ENCODE data around the gene PTGDR2. TPM values are rescaled to one million over a fixed set of nuclear protein-coding genes. Genes with fewer than 3 reads are reported as not detected.
A peak's percentile ranks its signal among the peaks of the same experiment; 100 is the strongest.

PTGDR2 gene
- total RNA-seq, 2 donors from 2014 or later: 0.34 to 0.46 TPM

- intact Hi-C loops (cut with DNase I): loop anchor here (5.0 kb wide), 1 partner anchor 34 kb away; no protein-coding TSS in a partner anchor
- H3K9me3 ChIP-seq: no peaks in the 10 kb centered on the region
- H3K4me3 ChIP-seq: peak overlapping the region; percentile 51 to 63
- H3K4me1 ChIP-seq (replicated peaks): peaks cover 22% of the 10 kb centered on the region
- no peaks in the 10 kb centered on the region for H3K36me3 ChIP-seq
- WGBS: 8% methylated on average over 23 of the region's 23 CpGs
- DNase-seq (ENCODE audit: low spot score): no peak
- peak overlapping the region; percentile 70 to 79 for H3K27ac ChIP-seq
- H3K27me3 ChIP-seq (replicated peaks; ENCODE audit: insufficient read depth): no peaks in the 10 kb centered on the region
- no peak for TF ChIP-seq POLR2AphosphoS5 (IDR thresholded peaks at IDR 0.05)
- no peak for TF ChIP-seq CTCF (IDR thresholded peaks at IDR 0.05)
- no peak for TF ChIP-seq POLR2A (IDR thresholded peaks at IDR 0.05)
These were observed 12.8 kb downstream of the PTGDR2 start for GRCh38 chr11:60842668-60843600.

- peak within 1 kb of the TSS; percentile 51 to 63 for H3K4me3 ChIP-seq
- under 1% methylated on average over 30 of the region's 57 CpGs for WGBS
- H3K9me3 ChIP-seq: no peaks in the 10 kb centered on the region
- intact Hi-C loops (cut with DNase I): loop anchor here (5.0 kb wide), 1 partner anchor 35 kb away; no protein-coding TSS in a partner anchor
- H3K27me3 ChIP-seq (replicated peaks; ENCODE audit: insufficient read depth): no peaks in the 10 kb centered on the region
- H3K27ac ChIP-seq: peak within 1 kb of the TSS; percentile 70 to 79
- DNase-seq (ENCODE audit: low spot score): peak; percentile 95
- TF ChIP-seq POLR2AphosphoS5 (IDR thresholded peaks at IDR 0.05): peak; percentile 99
- TF ChIP-seq CTCF (IDR thresholded peaks at IDR 0.05): peak in 2 of 4 experiments; percentile 12 to 34
- peak; percentile 29 for TF ChIP-seq POLR2A (IDR thresholded peaks at IDR 0.05)
- peaks cover 22% of the 10 kb centered on the region for H3K4me1 ChIP-seq (replicated peaks)
- H3K36me3 ChIP-seq: no peaks in the 10 kb centered on the region
These were observed 13.7 kb downstream of the PTGDR2 start, which contains the start of gene CCDC86 for GRCh38 chr11:60841797-60842667. CCDC86 (plus strand) TSS chr11:60842113; CDS start chr11:60842125, 12 bp downstream.

DNA sequence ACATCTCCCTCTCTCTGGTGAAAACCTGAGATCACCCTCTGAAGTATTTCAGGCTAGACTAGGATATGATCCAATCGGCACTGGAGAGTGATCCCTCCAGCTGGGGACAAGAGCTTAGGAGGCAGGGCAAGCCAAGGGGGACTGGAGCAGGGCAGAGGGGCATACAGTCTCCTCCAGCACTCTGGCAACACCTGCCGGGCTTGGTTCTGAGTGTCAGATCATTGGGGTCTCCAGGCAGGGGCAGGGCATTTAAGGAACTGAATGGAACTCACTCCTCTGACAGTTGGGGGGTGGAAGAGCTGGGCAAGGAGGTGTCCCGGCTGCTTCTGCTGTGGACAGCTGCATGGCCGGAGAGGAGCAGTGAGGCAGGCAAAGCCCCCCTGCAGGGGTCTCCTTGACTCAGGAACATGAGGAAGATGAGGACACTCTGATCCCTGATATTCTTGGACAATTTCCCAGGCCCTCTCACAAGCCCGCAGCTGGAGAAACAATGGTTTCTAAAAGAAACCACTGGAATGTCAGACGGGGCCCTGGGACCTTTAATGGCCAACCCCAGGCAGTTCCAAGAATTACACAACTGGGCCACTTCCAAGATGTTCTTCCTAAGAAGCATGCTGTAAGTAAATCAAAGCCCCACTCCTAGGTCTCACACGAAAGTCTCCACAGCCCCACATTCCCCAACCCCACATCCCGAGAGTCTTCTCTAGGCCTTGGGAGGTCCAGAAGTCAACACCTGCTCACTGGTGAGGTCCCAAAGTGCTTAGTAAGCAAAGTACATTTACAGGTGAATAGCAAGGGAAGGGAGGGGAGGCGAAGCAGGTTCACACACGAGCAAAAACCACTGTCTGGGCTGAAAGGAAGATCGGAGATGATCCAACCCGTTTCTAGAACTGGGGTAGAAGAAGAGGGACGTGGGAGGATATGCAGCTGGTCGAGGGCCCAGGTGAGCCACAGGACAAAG is 15.0 kb downstream of the PTGDR2 start:
- intact Hi-C loops (cut with DNase I): loop anchor here (5.0 kb wide), 1 partner anchor 37 kb away; no protein-coding TSS in a partner anchor
- H3K4me1 ChIP-seq (replicated peaks): peaks cover 21% of the 10 kb centered on the region
- no peaks in the 10 kb centered on the region for H3K27me3 ChIP-seq (replicated peaks; ENCODE audit: insufficient read depth)
- H3K27ac ChIP-seq: peak overlapping the region; percentile 70 to 79
- H3K4me3 ChIP-seq: no peak overlapping the region
- 51% methylated on average over 14 of the region's 14 CpGs for WGBS
- no peak for DNase-seq (ENCODE audit: low spot score)
- H3K36me3 ChIP-seq: no peaks in the 10 kb centered on the region
- no peak for TF ChIP-seq POLR2A (IDR thresholded peaks at IDR 0.05)
- no peak for TF ChIP-seq CTCF (IDR thresholded peaks at IDR 0.05)
- no peak for TF ChIP-seq POLR2AphosphoS5 (IDR thresholded peaks at IDR 0.05)
- no peaks in the 10 kb centered on the region for H3K9me3 ChIP-seq

GRCh38 chr11:60838132-60838531 is 17.6 kb downstream of the PTGDR2 start:
- Histone ChIP-seq H3K27ac (no peak overlapping the region), H3K36me3 (no peaks in the 10 kb centered on the region), H3K9me3 (no peaks in the 10 kb centered on the region), H3K4me1 (replicated peaks) (peaks cover 4% of the 10 kb centered on the region), H3K4me3 (no peak overlapping the region), H3K27me3 (replicated peaks; ENCODE audit: insufficient read depth) (no peaks in the 10 kb centered on the region)
- intact Hi-C loops (cut with DNase I): loop anchor here (5.0 kb wide), 1 partner anchor 289 kb away; no protein-coding TSS in a partner anchor
- no peak for DNase-seq (ENCODE audit: low spot score)
- 81% methylated on average over 7 of the region's 7 CpGs for WGBS
- no peak for TF ChIP-seq POLR2AphosphoS5 (IDR thresholded peaks at IDR 0.05)
- no peak for TF ChIP-seq POLR2A (IDR thresholded peaks at IDR 0.05)
- TF ChIP-seq CTCF (IDR thresholded peaks at IDR 0.05): no peak
